GM21825 (cell line): ENCODE results near the gene UQCC3.
A peak's percentile ranks its signal among the peaks of the same experiment; 100 is the strongest.
"Not testable (repeated sequence)": the region's sequence is repeated elsewhere in the genome, so short reads cannot be mapped to it uniquely, and the experiment has no call there.

Experiments used
- ATAC-seq: cut with Tn5 transposase; IDR thresholded peaks from one replicate; pipeline ENCODE4 v1.9.1; 2021; ENCODE audit warnings: mild to moderate bottlenecking, moderate library complexity; ENCODE audit not compliant: unreplicated experiment

Gene UQCC3, protein sequence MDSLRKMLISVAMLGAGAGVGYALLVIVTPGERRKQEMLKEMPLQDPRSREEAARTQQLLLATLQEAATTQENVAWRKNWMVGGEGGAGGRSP

GRCh38 chr11:62671608-62672389 is at the start of gene UQCC3, which contains the start of gene LBHD1:
TSS of gene UQCC3 (plus strand) at chr11:62671673. CDS start at chr11:62671746, 73 bp downstream.
TSS of gene LBHD1 (minus strand) at chr11:62672267. CDS start at chr11:62670031, 2,236 bp downstream.
- ATAC-seq, result peak; percentile 54

DNA sequence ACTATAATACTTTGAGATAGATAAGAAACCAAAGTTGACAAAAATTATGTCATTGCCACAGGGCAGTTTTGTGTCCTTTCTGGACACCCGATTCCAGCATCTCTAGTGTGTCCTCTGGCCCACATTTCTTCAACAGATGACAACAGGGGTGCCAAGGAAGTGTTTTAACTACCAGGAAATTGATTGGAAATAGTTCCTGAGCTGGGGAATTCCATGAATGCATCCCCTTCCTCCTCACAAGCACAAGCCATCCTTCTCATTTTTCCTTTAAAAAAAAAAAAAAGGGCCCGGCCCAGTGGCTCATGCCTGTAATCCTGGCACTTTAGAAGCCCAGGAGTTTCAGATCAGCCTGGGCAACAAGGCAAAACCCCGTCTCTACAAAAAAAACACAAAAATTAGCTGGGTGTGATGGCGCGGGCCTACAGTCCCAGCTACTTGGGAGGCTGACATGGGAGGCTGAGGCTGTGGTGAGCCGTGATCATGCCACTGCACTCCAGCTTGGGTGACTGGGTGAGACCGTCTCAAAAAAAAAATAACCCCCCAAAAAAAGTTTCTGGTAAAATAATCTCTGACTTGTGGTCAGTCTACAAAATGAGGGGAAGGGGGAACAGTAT is 48.9 kb upstream of the UQCC3 start:
- ATAC-seq, result no peak

DNA sequence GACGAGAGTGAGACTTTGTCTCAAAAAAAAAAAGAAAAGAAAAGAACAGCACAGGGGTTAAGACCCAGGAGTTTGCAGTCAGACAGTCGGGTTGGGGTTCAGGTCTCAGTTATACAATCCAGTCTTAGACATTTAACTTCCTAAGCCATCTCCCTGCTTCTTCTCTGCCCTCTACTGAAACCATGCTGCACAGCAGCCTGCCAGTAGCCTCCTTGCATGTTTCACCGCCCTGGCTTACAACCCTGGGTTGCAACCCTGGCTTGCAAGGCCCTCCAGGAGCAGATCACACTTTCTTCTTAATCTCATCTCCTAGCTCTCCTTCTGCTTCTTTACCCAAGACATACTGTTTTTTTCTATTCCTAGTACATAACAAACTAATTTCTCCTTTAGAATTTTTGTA is 43.8 kb upstream of the UQCC3 start:
- ATAC-seq, result no peak

GRCh38 chr11:62632492-62632891 is 39.0 kb upstream of the UQCC3 start:
- no peak for ATAC-seq

DNA sequence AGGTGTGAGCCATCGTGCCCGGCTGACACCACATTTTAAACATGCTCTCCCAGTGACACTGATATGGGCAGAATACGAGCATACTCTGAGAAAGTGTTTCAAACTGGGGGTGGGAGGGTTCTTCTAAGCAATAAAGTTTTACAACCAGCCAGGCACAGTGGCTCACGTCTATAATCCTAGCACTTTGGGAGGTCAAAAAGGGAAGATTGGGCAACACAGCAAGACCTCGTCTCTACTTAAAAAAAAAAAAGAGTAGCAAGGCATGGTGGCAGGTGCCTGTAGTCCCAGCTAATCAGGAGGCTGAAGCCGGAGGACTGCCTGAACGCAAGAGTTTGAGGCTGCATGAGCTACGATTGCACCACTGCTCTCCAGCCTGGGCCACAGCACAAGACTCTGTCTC is 27.3 kb upstream of the UQCC3 start:
- no peak for ATAC-seq

DNA sequence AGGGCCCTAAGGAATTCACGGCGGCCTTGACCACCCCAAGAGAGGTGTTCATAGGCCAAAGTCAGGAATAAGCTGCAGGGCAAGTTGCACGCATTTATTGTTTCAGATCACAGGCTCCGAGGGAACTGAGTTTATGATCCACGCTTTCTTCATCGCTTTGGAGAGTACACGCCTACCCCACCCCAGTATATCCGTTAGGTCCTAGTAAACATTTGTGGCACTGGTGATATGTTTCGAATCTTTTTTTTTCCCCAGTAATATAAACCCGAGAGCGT is 25.9 kb upstream of the UQCC3 start:
- no peak for ATAC-seq

DNA sequence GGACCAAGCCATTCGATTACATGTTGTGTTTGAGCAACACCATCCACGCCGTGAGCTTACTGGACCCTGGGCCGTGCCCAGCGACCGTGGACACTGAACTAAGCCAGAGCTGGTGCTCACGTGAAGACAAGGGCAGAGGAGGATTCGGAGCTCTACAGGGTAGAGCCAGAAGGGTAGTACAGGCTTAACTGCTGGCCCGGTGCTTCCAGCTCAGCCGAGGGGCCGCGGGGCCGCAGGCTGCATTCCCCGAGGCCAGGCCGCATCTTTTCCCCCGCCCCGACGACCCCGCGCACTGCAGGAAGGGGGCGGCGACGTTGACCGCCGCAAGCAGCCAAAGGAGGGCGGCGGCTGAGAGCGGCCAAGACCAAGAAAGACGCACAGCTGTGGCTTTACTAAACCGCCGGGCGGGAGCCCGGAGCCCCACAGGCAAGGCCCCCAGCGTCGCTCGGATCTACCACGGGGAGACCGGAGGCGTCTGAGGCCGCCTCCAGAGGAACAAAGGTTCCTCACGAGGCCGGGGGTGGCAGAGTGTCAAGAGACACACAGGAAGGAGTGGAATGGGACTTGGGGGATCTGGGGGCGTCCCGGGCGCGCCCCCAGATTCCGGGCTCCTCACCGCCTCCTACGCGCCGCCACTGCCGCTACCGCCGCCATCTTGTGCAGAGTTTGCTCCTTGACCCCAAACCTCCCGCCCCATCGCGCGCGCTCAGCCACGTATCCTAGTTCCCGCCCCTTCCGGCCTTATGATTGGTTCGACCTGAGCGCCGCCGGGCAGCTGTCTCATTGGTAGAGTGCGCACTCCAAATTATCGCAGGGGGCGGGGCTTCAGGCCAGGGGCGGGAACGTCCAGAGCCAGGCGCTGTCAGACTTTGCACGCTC is 25.3 kb upstream of the UQCC3 start, which contains the start of gene GANAB:
Gene GANAB, minus strand, starts transcription at position 668 of the 879 bp plus-strand sequence. Its CDS starts 14 bp downstream, at position 654.
- peak; percentile 87 for ATAC-seq

DNA sequence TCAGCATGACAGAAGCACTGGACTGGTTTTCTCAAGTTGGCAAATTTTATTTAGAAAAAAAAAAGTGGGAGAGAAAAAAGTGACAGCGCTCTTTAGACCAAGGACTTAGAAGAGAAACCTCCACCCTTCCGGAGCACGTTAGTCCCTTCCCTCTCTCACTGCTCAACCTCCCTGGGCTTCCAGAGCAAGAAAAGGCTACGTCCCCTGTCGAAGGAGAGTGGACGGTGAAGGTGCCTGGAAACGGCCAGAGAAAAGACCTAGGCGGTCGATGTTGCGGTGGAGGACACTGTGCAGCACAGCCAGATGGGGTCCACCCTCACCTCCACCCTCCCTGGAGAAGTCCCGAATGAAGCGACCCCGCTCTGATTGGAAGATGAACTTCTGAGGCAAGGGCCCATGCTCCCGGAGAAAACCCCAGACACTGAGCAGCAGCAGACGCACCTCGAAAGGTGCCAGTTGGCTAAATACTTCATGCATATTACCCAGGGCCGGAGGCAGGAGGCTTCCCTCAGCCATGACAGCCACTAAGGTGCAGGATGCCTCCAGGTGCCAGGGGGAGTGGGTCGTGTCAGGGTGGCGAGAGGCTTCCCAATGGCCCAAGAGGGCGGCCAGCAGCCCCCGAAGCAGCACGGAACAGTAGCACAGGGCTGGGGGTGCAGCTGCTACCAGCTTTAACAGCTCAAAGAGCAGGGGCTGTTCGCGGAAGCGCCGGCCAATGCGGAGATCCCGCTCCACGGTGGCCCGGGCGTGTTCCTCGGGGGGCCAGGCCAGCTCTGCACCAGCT is 24.5 kb upstream of the UQCC3 start:
- ATAC-seq, result no peak

DNA sequence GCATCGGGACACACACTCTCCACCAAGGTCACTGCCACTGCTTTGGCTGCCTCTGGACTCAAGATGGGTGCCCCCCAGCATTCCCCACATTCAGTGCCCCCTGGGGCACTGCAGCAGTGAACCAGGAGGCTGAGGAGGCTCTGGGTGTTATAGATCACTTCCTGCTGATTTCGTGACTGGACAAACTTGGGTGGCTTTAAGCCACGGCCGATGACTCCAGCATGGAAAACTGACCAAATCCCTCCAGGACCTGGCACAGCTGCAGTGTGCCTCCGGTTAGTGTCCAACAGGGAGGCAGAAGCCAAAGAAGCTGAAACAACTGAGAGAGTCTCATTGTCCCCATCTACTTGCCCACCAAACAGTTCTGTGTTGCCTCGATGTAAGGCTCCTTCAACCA is 23.9 kb upstream of the UQCC3 start:
- ATAC-seq, result no peak

GRCh38 chr11:62648185-62648966 is 23.1 kb upstream of the UQCC3 start:
- no peak for ATAC-seq

DNA sequence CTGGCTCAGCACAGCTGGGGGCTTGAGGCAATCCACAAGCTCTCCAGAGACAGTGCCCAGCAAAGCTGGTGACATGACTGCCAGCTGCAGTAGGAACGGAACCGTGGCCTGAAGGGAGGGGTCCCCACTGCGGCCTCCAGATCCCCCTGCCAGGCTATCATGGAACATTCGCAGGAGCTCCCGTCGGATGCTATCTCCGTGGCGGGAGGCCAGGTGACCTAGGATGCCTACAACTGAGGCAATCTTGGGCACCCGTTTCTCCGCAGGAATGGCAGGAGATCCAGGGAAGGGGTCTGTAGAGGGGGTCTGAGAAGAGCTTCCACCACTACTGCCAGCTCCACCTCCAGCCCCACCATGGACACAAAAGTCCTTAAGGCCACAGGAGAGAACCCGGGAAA is 22.5 kb upstream of the UQCC3 start:
- ATAC-seq, result no peak

DNA sequence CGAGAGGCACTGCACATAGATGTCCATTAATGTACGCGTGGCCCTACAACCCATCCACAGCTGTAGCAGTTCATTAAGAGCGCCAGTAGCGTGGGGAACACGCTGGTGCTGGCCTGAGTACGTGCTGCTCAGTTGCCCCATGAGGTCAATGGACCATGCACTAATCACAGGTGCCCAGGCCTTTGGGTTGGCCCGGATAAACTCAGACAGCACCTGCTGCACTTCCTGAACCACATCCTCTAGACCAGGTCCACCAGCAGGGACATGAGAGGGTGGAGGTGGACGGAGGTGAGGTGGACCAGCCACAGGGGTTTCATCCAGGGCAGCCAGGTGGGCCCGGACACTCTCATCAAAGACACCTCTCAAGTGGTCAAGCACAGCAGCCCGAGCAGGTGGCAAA is 22.0 kb upstream of the UQCC3 start:
- no peak for ATAC-seq

DNA sequence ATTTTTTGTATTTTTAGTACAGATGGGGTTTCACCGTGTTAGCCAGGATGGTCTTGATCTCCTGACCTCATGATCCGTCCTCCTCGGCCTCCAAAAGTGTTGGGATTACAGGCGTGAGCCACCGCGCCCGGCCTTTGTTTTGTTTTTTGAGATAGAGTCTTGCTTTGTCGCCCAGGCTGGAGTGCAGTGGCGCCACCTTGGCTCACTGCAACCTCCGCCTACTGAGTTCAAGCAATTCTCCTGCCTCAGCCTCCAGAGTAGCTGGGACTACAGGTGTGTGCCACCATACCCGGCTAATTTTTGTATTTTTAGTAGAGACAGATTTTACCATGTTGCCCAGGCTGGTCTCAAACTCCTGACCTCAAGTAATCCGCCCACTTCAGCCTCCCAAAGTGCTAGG is 21.2 kb upstream of the UQCC3 start:
- ATAC-seq, result not testable (repeated sequence)

DNA sequence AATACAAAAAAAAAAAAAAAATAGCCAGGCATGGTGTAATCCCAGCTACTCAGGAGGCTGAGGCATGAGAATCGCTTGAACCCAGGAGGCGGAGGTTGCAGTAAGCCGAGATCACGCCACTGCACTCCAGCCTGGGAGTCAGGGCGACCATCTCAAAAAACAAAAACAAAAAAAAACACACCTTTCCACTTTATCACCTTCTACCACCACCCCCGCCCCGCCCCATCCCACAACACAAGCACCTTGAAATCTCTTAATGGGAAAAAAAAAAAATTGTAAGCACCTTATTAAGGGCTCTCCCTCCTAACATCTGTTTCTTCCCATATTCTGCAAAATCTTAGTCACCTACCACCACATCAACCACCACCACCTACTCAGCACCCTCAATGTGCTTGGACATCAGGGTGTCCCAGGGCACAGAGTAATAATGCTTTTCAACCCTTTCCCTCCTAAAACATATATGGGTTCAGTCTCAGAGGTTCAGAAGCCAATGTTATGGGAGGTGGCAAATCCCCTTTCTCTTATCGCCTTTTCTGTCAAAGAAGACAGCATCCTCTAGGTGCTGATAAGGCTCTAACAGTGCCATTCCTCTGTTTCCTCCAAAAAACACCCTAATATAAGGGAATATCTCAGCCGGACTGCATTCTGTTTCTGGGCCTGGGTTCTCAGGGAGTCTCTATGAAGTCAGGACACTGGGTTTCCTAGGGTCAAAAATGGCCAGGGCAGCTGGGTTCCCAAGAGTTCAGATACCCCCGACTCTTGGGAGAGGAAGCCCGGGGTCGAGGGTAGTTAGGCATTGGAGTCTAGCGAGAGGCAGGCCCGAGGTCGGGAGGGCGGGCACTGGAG is 19.1 kb upstream of the UQCC3 start:
- ATAC-seq, result no peak

DNA sequence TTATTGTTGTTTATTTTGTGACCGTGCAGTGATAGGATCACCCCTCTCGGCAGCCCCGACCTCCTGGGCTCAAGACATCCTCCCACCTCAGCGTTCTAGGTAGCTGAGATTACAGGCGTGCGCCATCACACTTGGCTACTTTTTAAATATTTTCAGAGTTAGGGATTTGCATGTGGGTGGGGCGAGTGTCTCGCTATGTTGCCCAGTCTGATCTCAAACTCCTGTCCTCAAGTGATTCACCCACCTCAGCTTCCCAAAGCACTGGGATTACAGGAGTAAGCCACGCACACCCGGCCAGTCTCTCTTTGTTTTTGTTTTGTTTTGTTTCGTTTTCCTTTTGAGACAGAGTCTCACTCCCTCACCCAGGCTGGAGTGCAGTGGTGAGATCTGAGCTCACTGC is 17.2 kb upstream of the UQCC3 start:
- no peak for ATAC-seq

- ATAC-seq, result no peak
These were observed 14.6 kb upstream of the UQCC3 start for GRCh38 chr11:62656796-62657429.

- ATAC-seq, result peak; percentile 20
These were observed 6.9 kb upstream of the UQCC3 start for GRCh38 chr11:62664405-62665074.

- peak; percentile 78 for ATAC-seq
These were observed 6.3 kb upstream of the UQCC3 start, which contains the start of the genes C11orf98 and CSKMT for GRCh38 chr11:62665075-62665598. TSS of gene C11orf98 (minus strand) at chr11:62665210. CDS start at chr11:62665169, 41 bp downstream. TSS of gene CSKMT (plus strand) at chr11:62665312. CDS start at chr11:62665880, 568 bp downstream.
